HEK293T (cell line): ENCODE results near the gene SH3PXD2B.

Experiments
- ARNT ChIP-seq: fragments of 450-650 bp; IDR thresholded peaks from 2 replicates; pipeline ENCODE4 v1.6.1; 2017; ENCODE audit warnings: mild to moderate bottlenecking
- BHLHE40 ChIP-seq: fragments of 450-650 bp; IDR thresholded peaks from 2 replicates; pipeline ENCODE4 v1.6.1; 2016; ENCODE audit warnings: mild to moderate bottlenecking, moderate library complexity, borderline replicate concordance
- ELF4 ChIP-seq: fragments of 450-650 bp; IDR thresholded peaks from 2 replicates; pipeline ENCODE4 v1.6.1; 2017; ENCODE audit warnings: antibody characterized with exemption
- FOXA1 ChIP-seq: fragments of 450-650 bp; IDR thresholded peaks from 2 replicates; pipeline ENCODE4 v1.6.1; 2016; ENCODE audit warnings: mild to moderate bottlenecking
- FOXK2 ChIP-seq: fragments of 450-650 bp; IDR thresholded peaks from 2 replicates; pipeline ENCODE4 v1.6.1; 2016; ENCODE audit warnings: mild to moderate bottlenecking
- FOXM1 ChIP-seq: fragments of 450-650 bp; IDR thresholded peaks from 2 replicates; pipeline ENCODE4 v1.6.1; 2017; ENCODE audit warnings: mild to moderate bottlenecking, borderline replicate concordance
- HDGF ChIP-seq: fragments of 450-650 bp; IDR thresholded peaks from 2 replicates; pipeline ENCODE4 v1.6.1; 2017; ENCODE audit warnings: antibody characterized with exemption, borderline replicate concordance
- L3MBTL2 ChIP-seq: fragments of 450-650 bp; conservative IDR thresholded peaks from 2 replicates; pipeline ENCODE4 v1.6.1; 2016; ENCODE audit warnings: mild to moderate bottlenecking
- LEF1 ChIP-seq: fragments of 450-650 bp; IDR thresholded peaks from 2 replicates; pipeline ENCODE4 v1.6.1; 2017; ENCODE audit warnings: mild to moderate bottlenecking, borderline replicate concordance
- NFRKB ChIP-seq: fragments of 450-650 bp; IDR thresholded peaks from 2 replicates; pipeline ENCODE4 v1.6.1; 2016; ENCODE audit warnings: mild to moderate bottlenecking, moderate library complexity
- SP1 ChIP-seq: fragments of 450-650 bp; IDR thresholded peaks from 2 replicates; pipeline ENCODE4 v1.6.1; 2017
- SUZ12 ChIP-seq: fragments of 450-650 bp; IDR thresholded peaks from 2 replicates; pipeline ENCODE4 v1.6.1; 2016; ENCODE audit warnings: mild to moderate bottlenecking
- ZNF384 ChIP-seq: fragments of 450-650 bp; IDR thresholded peaks from 2 replicates; pipeline ENCODE4 v1.6.1; 2016
- TF ChIP-seq, protein P1 (sequence below): fragments of 450-650 bp; IDR thresholded peaks from 2 replicates; pipeline ENCODE4 v1.6.1; 2016

DNA sequence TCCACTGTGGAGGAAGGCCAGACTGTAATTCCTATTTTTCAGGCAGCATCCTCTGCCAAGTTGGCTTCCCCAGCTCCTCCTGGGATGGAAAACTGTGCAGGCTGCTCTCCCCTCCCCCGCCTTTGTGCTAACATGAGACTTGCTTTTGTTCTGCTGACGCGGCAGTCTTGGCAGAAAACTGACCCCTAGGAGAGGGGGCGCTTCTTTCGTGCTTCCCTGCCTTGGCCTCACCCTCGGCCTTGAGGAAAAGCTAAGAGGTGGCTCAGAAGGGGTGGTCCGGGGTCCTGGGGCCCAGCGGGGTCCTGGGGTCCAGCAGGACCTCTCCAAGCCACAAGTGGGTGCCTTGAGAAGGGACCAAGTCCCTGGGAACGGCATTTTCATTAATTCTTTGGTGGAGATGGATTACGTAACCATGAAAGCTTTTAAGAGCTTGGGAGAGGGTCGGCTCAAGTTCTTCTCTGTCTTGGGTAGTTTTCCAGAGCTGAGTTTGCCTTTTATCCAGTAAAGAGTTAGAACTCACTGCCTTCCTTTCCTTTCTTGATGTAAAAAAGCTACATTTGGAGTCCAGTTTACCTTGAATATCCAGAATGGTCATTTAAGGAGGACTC is 51.0 kb downstream of the SH3PXD2B start:
- TF ChIP-seq FOXA1 (no peak), SUZ12 (no peak), NFRKB (no peak), BHLHE40 (no peak), LEF1 (no peak), SP1 (no peak), L3MBTL2 (no peak), HDGF (no peak), FOXM1 (no peak), ZNF384 (no peak), FOXK2 (no peak), ARNT (no peak), ELF4 (no peak)
- TF ChIP-seq, protein P1, sequence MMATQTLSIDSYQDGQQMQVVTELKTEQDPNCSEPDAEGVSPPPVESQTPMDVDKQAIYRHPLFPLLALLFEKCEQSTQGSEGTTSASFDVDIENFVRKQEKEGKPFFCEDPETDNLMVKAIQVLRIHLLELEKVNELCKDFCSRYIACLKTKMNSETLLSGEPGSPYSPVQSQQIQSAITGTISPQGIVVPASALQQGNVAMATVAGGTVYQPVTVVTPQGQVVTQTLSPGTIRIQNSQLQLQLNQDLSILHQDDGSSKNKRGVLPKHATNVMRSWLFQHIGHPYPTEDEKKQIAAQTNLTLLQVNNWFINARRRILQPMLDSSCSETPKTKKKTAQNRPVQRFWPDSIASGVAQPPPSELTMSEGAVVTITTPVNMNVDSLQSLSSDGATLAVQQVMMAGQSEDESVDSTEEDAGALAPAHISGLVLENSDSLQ: no peak
